Activated T-helper 1 cell treated with anti-CD3 and anti-CD28 coated beads, Interleukin-12 subunit alpha, Interleukin-12 subunit beta, Interleukin-2, Interleukin-4 antibody, amounts not matched to agents 30 ng/mL and 10 ng/mL and 1 ng/mL, durations not matched to agents 14 hours and 24 hours and 36 hours (primary cell): Measurements from ENCODE around the gene WFIKKN1. TPM values are rescaled to one million over a fixed set of nuclear protein-coding genes. Genes with fewer than 3 reads are reported as not detected.

Source experiments
- DNase-seq: peaks from one replicate; pipeline ENCODE4 v3.0.0; 2021; ENCODE audit warnings: low spot score
- H3K27ac Mint-ChIP-seq: one replicate; pipeline ENCODE4 v1.8.0; 2021; ENCODE audit warnings: mild to moderate bottlenecking, mixed read lengths
- H3K27me3 Mint-ChIP-seq: one replicate; pipeline ENCODE4 v1.8.0; 2022; ENCODE audit warnings: mild to moderate bottlenecking, moderate library complexity, mixed read lengths; ENCODE audit not compliant: insufficient read depth
- H3K36me3 Mint-ChIP-seq: one replicate; pipeline ENCODE4 v1.8.0; 2021; ENCODE audit warnings: low read depth, mixed read lengths
- H3K4me1 Mint-ChIP-seq: one replicate; pipeline ENCODE4 v1.8.0; 2021; ENCODE audit warnings: low read depth, mixed read lengths
- H3K4me3 Mint-ChIP-seq: one replicate; pipeline ENCODE4 v1.8.0; 2021; ENCODE audit warnings: mild to moderate bottlenecking, moderate library complexity, mixed read lengths
- H3K9me3 Mint-ChIP-seq: one replicate; pipeline ENCODE4 v1.8.0; 2021; ENCODE audit warnings: mixed read lengths
- intact Hi-C: fragments of 100-400 bp; cut with micrococcal nuclease; formaldehyde crosslinking; loops from one replicate; pipeline ENCODE4 v1.15.1; 2024
- total RNA-seq: library from RNA; stranded (reverse); gene quantifications from 2 replicates; pipeline ENCODE4 v1.2.3, GENCODE V29; 2022

The WFIKKN1 gene
- total RNA-seq, 1 donor from 2014 or later = 0.34 TPM

- Mint-ChIP-seq H3K9me3 (no peaks in the 10 kb centered on the region), H3K27ac (no peak overlapping the region), H3K36me3 (peaks cover 14% of the 10 kb centered on the region), H3K27me3 (no peaks in the 10 kb centered on the region), H3K4me3 (no peak overlapping the region), H3K4me1 (peaks cover 6% of the 10 kb centered on the region)
- DNase-seq = no peak
- intact Hi-C loops = no loop called here
Measured at GRCh38 chr16:598823-599739, 31.7 kb upstream of the WFIKKN1 start.

GRCh38 chr16:600781-601180, 30.0 kb upstream of the WFIKKN1 start:
- no peak overlapping the region for H3K4me3 Mint-ChIP-seq
- intact Hi-C loops = no loop called here
- H3K9me3 Mint-ChIP-seq = no peaks in the 10 kb centered on the region
- no peak for DNase-seq
- no peaks in the 10 kb centered on the region for H3K4me1 Mint-ChIP-seq
- H3K36me3 Mint-ChIP-seq = peaks cover 15% of the 10 kb centered on the region
- H3K27me3 Mint-ChIP-seq = no peaks in the 10 kb centered on the region
- H3K27ac Mint-ChIP-seq = no peak overlapping the region

GRCh38 chr16:603933-604332, 26.9 kb upstream of the WFIKKN1 start:
- intact Hi-C loops = no loop called here
- Mint-ChIP-seq H3K4me1 (no peaks in the 10 kb centered on the region), H3K36me3 (peaks cover 2% of the 10 kb centered on the region), H3K27me3 (no peaks in the 10 kb centered on the region), H3K9me3 (no peaks in the 10 kb centered on the region), H3K27ac (no peak overlapping the region), H3K4me3 (no peak overlapping the region)
- no peak for DNase-seq

- peaks cover 2% of the 10 kb centered on the region for H3K36me3 Mint-ChIP-seq
- DNase-seq = no peak
- intact Hi-C loops = no loop called here
- no peak overlapping the region for H3K4me3 Mint-ChIP-seq
- no peaks in the 10 kb centered on the region for H3K4me1 Mint-ChIP-seq
- H3K27ac Mint-ChIP-seq = no peak overlapping the region
- H3K9me3 Mint-ChIP-seq = no peaks in the 10 kb centered on the region
- no peaks in the 10 kb centered on the region for H3K27me3 Mint-ChIP-seq
Measured at GRCh38 chr16:606656-607307, 24.0 kb upstream of the WFIKKN1 start.

GRCh38 chr16:608019-608418, 22.8 kb upstream of the WFIKKN1 start:
- Mint-ChIP-seq H3K36me3 (peaks cover 2% of the 10 kb centered on the region), H3K27ac (no peak overlapping the region), H3K9me3 (no peaks in the 10 kb centered on the region), H3K4me3 (no peak overlapping the region), H3K27me3 (no peaks in the 10 kb centered on the region), H3K4me1 (no peaks in the 10 kb centered on the region)
- no peak for DNase-seq
- intact Hi-C loops = no loop called here

- Mint-ChIP-seq H3K4me3 (no peak overlapping the region), H3K27ac (no peak overlapping the region), H3K4me1 (no peaks in the 10 kb centered on the region), H3K36me3 (peaks cover 1% of the 10 kb centered on the region), H3K27me3 (no peaks in the 10 kb centered on the region), H3K9me3 (no peaks in the 10 kb centered on the region)
- intact Hi-C loops = no loop called here
- DNase-seq = no peak
Measured at GRCh38 chr16:609316-609715, 21.5 kb upstream of the WFIKKN1 start.

GRCh38 chr16:609984-610383, 20.8 kb upstream of the WFIKKN1 start:
- DNase-seq = no peak
- H3K4me3 Mint-ChIP-seq = no peak overlapping the region
- H3K27ac Mint-ChIP-seq = no peak overlapping the region
- H3K4me1 Mint-ChIP-seq = no peaks in the 10 kb centered on the region
- H3K36me3 Mint-ChIP-seq = peaks cover 3% of the 10 kb centered on the region
- no peaks in the 10 kb centered on the region for H3K27me3 Mint-ChIP-seq
- intact Hi-C loops = no loop called here
- no peaks in the 10 kb centered on the region for H3K9me3 Mint-ChIP-seq

- DNase-seq = no peak
- no peak overlapping the region for H3K27ac Mint-ChIP-seq
- intact Hi-C loops = no loop called here
- no peak overlapping the region for H3K4me3 Mint-ChIP-seq
- no peaks in the 10 kb centered on the region for H3K4me1 Mint-ChIP-seq
- H3K9me3 Mint-ChIP-seq = no peaks in the 10 kb centered on the region
- H3K36me3 Mint-ChIP-seq = peaks cover 3% of the 10 kb centered on the region
- no peaks in the 10 kb centered on the region for H3K27me3 Mint-ChIP-seq
Measured at GRCh38 chr16:610513-611381, 20.0 kb upstream of the WFIKKN1 start.

- H3K4me1 Mint-ChIP-seq = no peaks in the 10 kb centered on the region
- H3K27me3 Mint-ChIP-seq = no peaks in the 10 kb centered on the region
- no peaks in the 10 kb centered on the region for H3K9me3 Mint-ChIP-seq
- no peak overlapping the region for H3K27ac Mint-ChIP-seq
- H3K4me3 Mint-ChIP-seq = no peak overlapping the region
- no peak for DNase-seq
- intact Hi-C loops = no loop called here
- peaks cover 3% of the 10 kb centered on the region for H3K36me3 Mint-ChIP-seq
Measured at GRCh38 chr16:615122-615521, 15.7 kb upstream of the WFIKKN1 start.

- no peak overlapping the region for H3K4me3 Mint-ChIP-seq
- no peaks in the 10 kb centered on the region for H3K27me3 Mint-ChIP-seq
- no peak overlapping the region for H3K27ac Mint-ChIP-seq
- H3K9me3 Mint-ChIP-seq = no peaks in the 10 kb centered on the region
- H3K4me1 Mint-ChIP-seq = no peaks in the 10 kb centered on the region
- H3K36me3 Mint-ChIP-seq = peaks cover 3% of the 10 kb centered on the region
- DNase-seq = no peak
- intact Hi-C loops = no loop called here
Measured at GRCh38 chr16:616733-617586, 13.8 kb upstream of the WFIKKN1 start.

- H3K4me3 Mint-ChIP-seq = no peak overlapping the region
- H3K36me3 Mint-ChIP-seq = peaks cover 3% of the 10 kb centered on the region
- no peaks in the 10 kb centered on the region for H3K27me3 Mint-ChIP-seq
- no peaks in the 10 kb centered on the region for H3K4me1 Mint-ChIP-seq
- intact Hi-C loops = no loop called here
- no peaks in the 10 kb centered on the region for H3K9me3 Mint-ChIP-seq
- no peak overlapping the region for H3K27ac Mint-ChIP-seq
- DNase-seq = no peak
Measured at GRCh38 chr16:617855-618254, 12.9 kb upstream of the WFIKKN1 start.

- DNase-seq = no peak
- no peaks in the 10 kb centered on the region for H3K27me3 Mint-ChIP-seq
- no peak overlapping the region for H3K4me3 Mint-ChIP-seq
- H3K9me3 Mint-ChIP-seq = no peaks in the 10 kb centered on the region
- no peak overlapping the region for H3K27ac Mint-ChIP-seq
- peaks cover 2% of the 10 kb centered on the region for H3K36me3 Mint-ChIP-seq
- H3K4me1 Mint-ChIP-seq = no peaks in the 10 kb centered on the region
- intact Hi-C loops = no loop called here
Measured at GRCh38 chr16:619476-620100, 11.2 kb upstream of the WFIKKN1 start.
